GM20000 (cell line): Measurements from ENCODE around the gene PLB1.

Experiments
- DNase-seq: peaks from one replicate; pipeline ENCODE4 v3.0.0; 2012; ENCODE audit warnings: low spot score
- TF ChIP-seq, protein P1 (sequence below): IDR thresholded peaks from 2 replicates; pipeline ENCODE4 v1.5.1; 2012; ENCODE audit warnings: mild to moderate bottlenecking, control low read depth; ENCODE audit errors: extremely low read depth, missing control alignments

PLB1 gene

DNA sequence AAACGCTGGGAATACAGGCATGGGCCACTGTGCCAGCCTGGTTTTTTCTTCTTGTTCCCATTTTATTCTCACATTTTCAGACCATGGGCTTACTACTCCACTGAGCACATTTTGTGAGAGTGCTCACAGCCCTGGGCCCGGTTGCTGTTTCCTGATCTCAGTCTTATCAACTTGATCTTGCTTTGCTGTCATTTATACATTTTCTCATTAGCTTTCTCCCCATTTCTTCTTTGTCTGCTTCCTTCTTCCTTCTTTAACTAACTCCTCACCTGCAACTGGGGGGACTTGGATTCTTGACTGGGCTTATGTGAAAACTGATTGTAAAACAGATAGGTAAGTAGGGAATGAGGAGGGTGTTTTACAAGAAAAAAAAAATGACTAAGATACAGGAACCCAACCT lies 117.3 kb downstream of the PLB1 start:
- TF ChIP-seq, protein P1, sequence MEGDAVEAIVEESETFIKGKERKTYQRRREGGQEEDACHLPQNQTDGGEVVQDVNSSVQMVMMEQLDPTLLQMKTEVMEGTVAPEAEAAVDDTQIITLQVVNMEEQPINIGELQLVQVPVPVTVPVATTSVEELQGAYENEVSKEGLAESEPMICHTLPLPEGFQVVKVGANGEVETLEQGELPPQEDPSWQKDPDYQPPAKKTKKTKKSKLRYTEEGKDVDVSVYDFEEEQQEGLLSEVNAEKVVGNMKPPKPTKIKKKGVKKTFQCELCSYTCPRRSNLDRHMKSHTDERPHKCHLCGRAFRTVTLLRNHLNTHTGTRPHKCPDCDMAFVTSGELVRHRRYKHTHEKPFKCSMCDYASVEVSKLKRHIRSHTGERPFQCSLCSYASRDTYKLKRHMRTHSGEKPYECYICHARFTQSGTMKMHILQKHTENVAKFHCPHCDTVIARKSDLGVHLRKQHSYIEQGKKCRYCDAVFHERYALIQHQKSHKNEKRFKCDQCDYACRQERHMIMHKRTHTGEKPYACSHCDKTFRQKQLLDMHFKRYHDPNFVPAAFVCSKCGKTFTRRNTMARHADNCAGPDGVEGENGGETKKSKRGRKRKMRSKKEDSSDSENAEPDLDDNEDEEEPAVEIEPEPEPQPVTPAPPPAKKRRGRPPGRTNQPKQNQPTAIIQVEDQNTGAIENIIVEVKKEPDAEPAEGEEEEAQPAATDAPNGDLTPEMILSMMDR: no peak
- no peak for DNase-seq

DNA sequence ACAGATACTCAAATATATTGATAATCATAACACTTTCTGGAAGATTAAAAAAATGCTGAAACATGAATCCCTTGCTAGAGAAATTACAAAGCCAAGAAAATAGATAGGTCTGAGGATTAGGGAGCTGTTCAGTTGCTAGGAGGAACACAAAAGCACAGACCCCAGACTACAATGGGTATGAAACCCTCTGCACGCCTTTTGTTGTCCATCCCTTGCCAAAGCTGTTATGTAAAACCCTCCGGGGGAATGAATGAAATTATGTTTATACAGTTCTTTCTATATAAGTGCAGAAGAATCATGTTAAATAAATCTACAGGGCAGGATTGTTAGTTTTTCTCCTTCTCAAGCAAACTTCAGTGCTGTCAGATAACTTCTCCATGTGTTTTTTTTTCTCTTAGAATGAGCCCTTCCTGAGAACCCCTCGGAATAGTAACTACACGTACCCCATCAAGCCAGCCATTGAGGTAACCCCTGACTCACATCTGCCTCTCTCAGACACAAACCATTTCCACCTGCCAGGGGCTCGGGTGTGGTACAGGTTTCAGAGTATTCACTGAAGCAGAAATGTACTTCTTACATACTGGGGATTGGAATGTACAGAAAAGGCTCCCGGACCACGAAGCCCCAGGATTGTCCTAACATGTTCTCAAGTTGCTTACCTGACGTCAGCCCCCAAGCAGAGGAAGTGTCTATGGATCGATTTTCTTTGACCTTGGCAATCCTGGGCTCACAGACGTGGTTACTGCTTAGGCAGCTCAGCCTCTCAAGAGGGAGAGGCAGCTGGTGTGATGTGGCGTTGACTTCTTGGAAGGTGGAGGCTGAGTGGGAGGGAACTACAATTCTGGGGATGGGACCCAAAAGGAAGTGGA lies 118.0 kb downstream of the PLB1 start:
- TF ChIP-seq, protein P1: no peak
- no peak for DNase-seq

DNA sequence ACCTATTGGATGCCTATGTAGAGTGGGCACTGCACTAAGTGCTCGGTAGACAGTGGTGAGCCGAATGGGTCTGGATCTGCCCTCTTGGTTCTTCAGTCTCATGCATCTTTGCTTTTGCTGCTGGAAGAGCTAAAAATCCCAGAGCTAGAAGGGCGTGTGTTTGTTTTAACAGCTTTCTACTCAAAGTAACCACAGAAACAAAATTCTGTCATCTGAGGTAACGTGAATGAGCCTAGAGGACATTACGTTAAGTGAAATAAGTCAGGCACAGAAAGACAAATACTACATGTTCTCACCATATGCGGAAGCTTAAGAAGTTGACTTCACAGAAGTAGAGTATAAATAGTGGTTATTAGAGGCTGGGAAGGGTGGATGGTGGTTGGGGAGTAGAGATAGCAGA lies 119.8 kb downstream of the PLB1 start:
- no peak for DNase-seq

DNA sequence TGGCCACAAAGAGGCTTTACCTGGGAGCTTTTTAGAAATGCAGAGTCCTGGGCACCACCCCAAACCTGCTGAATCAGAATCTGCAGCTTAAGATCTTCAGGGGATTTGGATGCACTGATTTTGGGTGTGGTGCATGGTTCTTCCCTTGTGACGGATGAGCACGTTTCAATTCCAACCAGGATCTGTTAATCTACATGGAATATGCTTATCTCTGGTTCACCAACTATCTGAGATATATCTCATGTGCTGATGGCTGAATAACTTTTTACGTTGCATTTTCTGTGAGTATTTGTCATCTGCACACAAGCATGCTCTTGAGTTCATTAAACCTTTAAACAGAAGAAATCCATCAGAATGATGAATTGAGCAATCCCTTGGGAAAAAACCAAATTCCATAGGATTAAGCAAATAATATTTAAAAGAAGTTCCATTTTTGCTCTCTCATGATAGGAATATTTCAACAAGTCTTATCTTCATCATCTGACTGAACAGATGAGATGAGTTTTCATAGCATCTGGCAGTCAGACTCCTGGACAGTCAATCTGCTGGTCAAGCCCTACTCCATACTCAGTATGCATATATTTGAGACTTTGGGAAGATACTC lies 120.6 kb downstream of the PLB1 start:
- TF ChIP-seq, protein P1: no peak
- no peak for DNase-seq

More for the DNA sequence above, 119.8 kb downstream of the PLB1 start:
- TF ChIP-seq, protein P1: no peak

DNA sequence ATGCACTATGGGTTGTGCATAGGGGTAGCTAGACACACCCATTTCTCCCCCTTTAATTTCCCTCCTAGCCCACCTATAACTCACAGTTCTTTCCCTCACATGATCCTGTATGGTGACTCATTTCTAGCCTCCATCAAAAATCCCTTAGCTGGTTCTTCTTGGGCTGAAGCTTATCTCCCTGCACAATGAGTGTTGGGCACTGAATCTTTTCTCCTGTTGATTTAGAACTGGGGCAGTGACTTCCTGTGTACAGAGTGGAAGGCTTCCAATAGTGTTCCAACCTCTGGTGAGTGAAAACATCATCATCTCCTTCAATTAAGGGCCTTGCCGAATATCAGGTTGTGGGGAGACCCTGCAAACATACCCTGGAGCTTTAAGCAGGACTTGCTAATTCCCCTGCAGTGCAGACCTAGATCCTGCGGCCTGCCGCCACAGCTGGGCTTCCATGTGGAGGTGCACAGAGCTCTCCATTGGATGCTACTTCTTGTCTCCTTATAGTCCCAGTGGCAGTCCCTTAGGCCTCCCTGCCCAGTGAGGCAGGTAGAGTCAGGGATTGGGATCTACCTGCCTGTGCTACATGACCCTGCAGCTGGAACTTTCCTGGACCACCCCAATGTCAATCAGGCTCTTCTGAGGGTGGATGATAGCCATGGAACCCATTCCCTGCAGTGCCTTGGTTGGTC lies 121.8 kb downstream of the PLB1 start:
- DNase-seq: no peak
- TF ChIP-seq, protein P1: no peak

DNA sequence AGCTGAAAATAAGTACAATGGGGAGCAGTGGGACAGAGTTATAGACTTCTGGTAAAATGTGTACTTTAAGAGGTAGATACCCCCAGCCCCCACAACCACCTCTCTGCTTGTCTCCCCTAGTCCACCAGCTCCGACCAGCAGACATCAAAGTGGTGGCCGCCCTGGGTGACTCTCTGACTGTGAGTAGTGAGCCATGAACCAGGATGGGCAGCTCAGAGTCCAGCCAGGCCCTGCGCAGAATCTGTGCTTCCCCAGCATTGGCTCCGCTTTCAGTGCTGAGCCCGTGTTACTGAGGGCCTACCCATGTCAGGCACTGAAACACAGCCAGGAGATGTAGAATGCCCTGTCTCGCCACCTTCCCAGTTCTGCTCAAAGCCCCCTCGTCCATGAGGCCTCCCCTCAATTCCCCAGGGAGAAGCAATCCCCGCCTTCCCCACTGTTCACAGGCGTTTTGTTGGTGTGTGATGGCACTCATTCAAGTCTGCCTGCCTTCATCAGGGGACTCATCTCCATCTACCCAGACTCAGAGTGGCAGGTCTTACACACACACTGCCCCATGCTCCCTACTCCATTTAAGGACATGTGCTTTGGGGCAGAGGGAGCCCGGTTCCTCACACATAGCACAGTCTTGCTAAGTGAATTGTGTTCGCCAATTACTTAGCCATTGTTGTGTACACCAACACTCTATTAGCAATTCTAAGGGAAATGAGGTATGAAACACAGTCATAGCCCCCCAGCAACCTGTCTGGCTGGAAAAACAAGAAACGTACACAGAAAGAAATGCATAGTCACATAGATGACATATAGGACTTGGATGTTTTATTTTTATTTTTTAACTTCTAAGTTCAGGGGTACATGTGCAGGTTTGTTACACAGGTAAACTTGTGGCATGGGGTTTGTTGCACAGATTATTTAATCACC lies 122.6 kb downstream of the PLB1 start:
- TF ChIP-seq, protein P1: no peak
- DNase-seq: no peak
